ENCODE data around the gene MALRD1. TPM values are rescaled to one million over a fixed set of nuclear protein-coding genes. Genes with fewer than 3 reads are reported as not detected.

The MALRD1 gene
- total RNA-seq, 2 experiments from 2014 or later, result not detected

GRCh38 chr10:19654576-19654975, 606.0 kb downstream of the MALRD1 start:
- no peaks in the 10 kb centered on the region for H3K27me3 Mint-ChIP-seq
- H3K9me3 Mint-ChIP-seq, result peaks cover 9% of the 10 kb centered on the region
- DNase-seq, result no peak
- no peaks in the 10 kb centered on the region for H3K4me1 Mint-ChIP-seq
- CTCF ChIA-PET, result no interaction called here
- H3K36me3 Mint-ChIP-seq (ENCODE audit: low read depth), result no peaks in the 10 kb centered on the region
- no peak overlapping the region for H3K27ac Mint-ChIP-seq
- H3K4me3 Mint-ChIP-seq, result no peak overlapping the region
- POLR2A ChIA-PET, result no interaction called here

GRCh38 chr10:19656420-19657042, 607.9 kb downstream of the MALRD1 start:
- ChIA-PET CTCF (no interaction called here), POLR2A (no interaction called here)
- Mint-ChIP-seq H3K9me3 (peaks cover 9% of the 10 kb centered on the region), H3K27me3 (no peaks in the 10 kb centered on the region), H3K27ac (no peak overlapping the region), H3K36me3 (ENCODE audit: low read depth) (no peaks in the 10 kb centered on the region), H3K4me1 (no peaks in the 10 kb centered on the region), H3K4me3 (no peak overlapping the region)
- no peak for DNase-seq

- ChIA-PET CTCF (no interaction called here), POLR2A (no interaction called here)
- H3K4me3 Mint-ChIP-seq, result no peak overlapping the region
- DNase-seq, result no peak
- no peaks in the 10 kb centered on the region for H3K36me3 Mint-ChIP-seq (ENCODE audit: low read depth)
- no peaks in the 10 kb centered on the region for H3K27me3 Mint-ChIP-seq
- no peaks in the 10 kb centered on the region for H3K4me1 Mint-ChIP-seq
- peaks cover 6% of the 10 kb centered on the region for H3K9me3 Mint-ChIP-seq
- H3K27ac Mint-ChIP-seq, result no peak overlapping the region
Measured at GRCh38 chr10:19658131-19658530, 609.5 kb downstream of the MALRD1 start.

- ChIA-PET POLR2A (no interaction called here), CTCF (no interaction called here)
- Mint-ChIP-seq H3K27me3 (no peaks in the 10 kb centered on the region), H3K27ac (no peak overlapping the region), H3K36me3 (ENCODE audit: low read depth) (no peaks in the 10 kb centered on the region), H3K9me3 (peaks cover 6% of the 10 kb centered on the region), H3K4me1 (no peaks in the 10 kb centered on the region), H3K4me3 (no peak overlapping the region)
- no peak for DNase-seq
Measured at GRCh38 chr10:19658622-19659233, 610.1 kb downstream of the MALRD1 start.

GRCh38 chr10:19659920-19660655, 611.5 kb downstream of the MALRD1 start:
- H3K27ac Mint-ChIP-seq, result no peak overlapping the region
- no peak overlapping the region for H3K4me3 Mint-ChIP-seq
- CTCF ChIA-PET, result no interaction called here
- DNase-seq, result no peak
- no peaks in the 10 kb centered on the region for H3K36me3 Mint-ChIP-seq (ENCODE audit: low read depth)
- H3K4me1 Mint-ChIP-seq, result no peaks in the 10 kb centered on the region
- POLR2A ChIA-PET, result no interaction called here
- peaks cover 6% of the 10 kb centered on the region for H3K9me3 Mint-ChIP-seq
- H3K27me3 Mint-ChIP-seq, result no peaks in the 10 kb centered on the region

GRCh38 chr10:19663344-19663743, 614.7 kb downstream of the MALRD1 start:
- peaks cover 4% of the 10 kb centered on the region for H3K9me3 Mint-ChIP-seq
- H3K36me3 Mint-ChIP-seq (ENCODE audit: low read depth), result no peaks in the 10 kb centered on the region
- H3K27me3 Mint-ChIP-seq, result no peaks in the 10 kb centered on the region
- H3K4me1 Mint-ChIP-seq, result no peaks in the 10 kb centered on the region
- CTCF ChIA-PET, result no interaction called here
- POLR2A ChIA-PET, result no interaction called here
- no peak for DNase-seq
- no peak overlapping the region for H3K27ac Mint-ChIP-seq
- H3K4me3 Mint-ChIP-seq, result no peak overlapping the region

- ChIA-PET CTCF (no interaction called here), POLR2A (no interaction called here)
- Mint-ChIP-seq H3K4me3 (no peak overlapping the region), H3K4me1 (no peaks in the 10 kb centered on the region), H3K9me3 (peaks cover 4% of the 10 kb centered on the region), H3K27me3 (no peaks in the 10 kb centered on the region), H3K36me3 (ENCODE audit: low read depth) (no peaks in the 10 kb centered on the region), H3K27ac (no peak overlapping the region)
- no peak for DNase-seq
Measured at GRCh38 chr10:19668116-19668515, 619.5 kb downstream of the MALRD1 start.

- Mint-ChIP-seq H3K9me3 (peaks cover 5% of the 10 kb centered on the region), H3K4me1 (no peaks in the 10 kb centered on the region), H3K4me3 (no peak overlapping the region), H3K36me3 (ENCODE audit: low read depth) (no peaks in the 10 kb centered on the region), H3K27ac (no peak overlapping the region), H3K27me3 (no peaks in the 10 kb centered on the region)
- DNase-seq, result no peak
- CTCF ChIA-PET, result no interaction called here
- POLR2A ChIA-PET, result no interaction called here
Measured at GRCh38 chr10:19676063-19676462, 627.5 kb downstream of the MALRD1 start.

GRCh38 chr10:19683356-19683755, 634.8 kb downstream of the MALRD1 start:
- no peak overlapping the region for H3K27ac Mint-ChIP-seq

GRCh38 chr10:19683960-19684359, 635.4 kb downstream of the MALRD1 start:
- Mint-ChIP-seq H3K9me3 (peaks cover 13% of the 10 kb centered on the region), H3K36me3 (ENCODE audit: low read depth) (no peaks in the 10 kb centered on the region), H3K4me3 (no peak overlapping the region), H3K27me3 (no peaks in the 10 kb centered on the region), H3K4me1 (no peaks in the 10 kb centered on the region), H3K27ac (no peak overlapping the region)
- POLR2A ChIA-PET, result no interaction called here
- CTCF ChIA-PET, result no interaction called here
- DNase-seq, result no peak

More at GRCh38 chr10:19683356-19683755, 634.8 kb downstream of the MALRD1 start:
- no peak overlapping the region for H3K4me3 Mint-ChIP-seq
- ChIA-PET POLR2A (no interaction called here), CTCF (no interaction called here)
- peaks cover 13% of the 10 kb centered on the region for H3K9me3 Mint-ChIP-seq
- no peaks in the 10 kb centered on the region for H3K27me3 Mint-ChIP-seq
- no peaks in the 10 kb centered on the region for H3K36me3 Mint-ChIP-seq (ENCODE audit: low read depth)
- DNase-seq, result no peak
- H3K4me1 Mint-ChIP-seq, result no peaks in the 10 kb centered on the region

- no peak for DNase-seq
- no peak overlapping the region for H3K27ac Mint-ChIP-seq
- CTCF ChIA-PET, result no interaction called here
- no peaks in the 10 kb centered on the region for H3K27me3 Mint-ChIP-seq
- no peaks in the 10 kb centered on the region for H3K36me3 Mint-ChIP-seq (ENCODE audit: low read depth)
- H3K9me3 Mint-ChIP-seq, result peaks cover 7% of the 10 kb centered on the region
- no peak overlapping the region for H3K4me3 Mint-ChIP-seq
- POLR2A ChIA-PET, result no interaction called here
- H3K4me1 Mint-ChIP-seq, result no peaks in the 10 kb centered on the region
Measured at GRCh38 chr10:19688344-19688743, 639.7 kb downstream of the MALRD1 start.

GRCh38 chr10:19689231-19689630, 640.6 kb downstream of the MALRD1 start:
- Mint-ChIP-seq H3K4me1 (no peaks in the 10 kb centered on the region), H3K9me3 (peaks cover 7% of the 10 kb centered on the region), H3K27me3 (no peaks in the 10 kb centered on the region), H3K36me3 (ENCODE audit: low read depth) (no peaks in the 10 kb centered on the region), H3K27ac (no peak overlapping the region), H3K4me3 (no peak overlapping the region)
- DNase-seq, result no peak
- POLR2A ChIA-PET, result no interaction called here
- CTCF ChIA-PET, result no interaction called here

- DNase-seq, result no peak
- Mint-ChIP-seq H3K4me1 (no peaks in the 10 kb centered on the region), H3K9me3 (peaks cover 19% of the 10 kb centered on the region), H3K27me3 (no peaks in the 10 kb centered on the region), H3K27ac (no peak overlapping the region), H3K36me3 (ENCODE audit: low read depth) (no peaks in the 10 kb centered on the region), H3K4me3 (no peak overlapping the region)
- ChIA-PET POLR2A (no interaction called here), CTCF (no interaction called here)
Measured at GRCh38 chr10:19699299-19699698, 650.7 kb downstream of the MALRD1 start.

- H3K9me3 Mint-ChIP-seq, result peaks cover 21% of the 10 kb centered on the region
- no peak overlapping the region for H3K4me3 Mint-ChIP-seq
- ChIA-PET POLR2A (no interaction called here), CTCF (no interaction called here)
- no peak for DNase-seq
- no peaks in the 10 kb centered on the region for H3K27me3 Mint-ChIP-seq
- no peaks in the 10 kb centered on the region for H3K4me1 Mint-ChIP-seq
- no peak overlapping the region for H3K27ac Mint-ChIP-seq
- no peaks in the 10 kb centered on the region for H3K36me3 Mint-ChIP-seq (ENCODE audit: low read depth)
Measured at GRCh38 chr10:19701427-19702052, 652.9 kb downstream of the MALRD1 start.
